Esophagus mucosa (tissue), 1 donor: ENCODE data around the gene CAMKK1. TPM values are rescaled to one million over a fixed set of nuclear protein-coding genes. Genes with fewer than 3 reads are reported as not detected.

Experiments used
- ATAC-seq: fragments of 200-7000 bp; cut with Tn5 transposase; one replicate; pipeline ENCODE4 v1.9.1; 2020
- total RNA-seq: library from RNA; stranded (reverse); gene quantifications from one replicate; pipeline ENCODE4 v1.2.4, GENCODE V29; 2023
- donor health status: DM: yes; HTN: yes; CAD: no.

The CAMKK1 gene
- total RNA-seq, 1 donor from 2014 or later, result 4.2 TPM

DNA sequence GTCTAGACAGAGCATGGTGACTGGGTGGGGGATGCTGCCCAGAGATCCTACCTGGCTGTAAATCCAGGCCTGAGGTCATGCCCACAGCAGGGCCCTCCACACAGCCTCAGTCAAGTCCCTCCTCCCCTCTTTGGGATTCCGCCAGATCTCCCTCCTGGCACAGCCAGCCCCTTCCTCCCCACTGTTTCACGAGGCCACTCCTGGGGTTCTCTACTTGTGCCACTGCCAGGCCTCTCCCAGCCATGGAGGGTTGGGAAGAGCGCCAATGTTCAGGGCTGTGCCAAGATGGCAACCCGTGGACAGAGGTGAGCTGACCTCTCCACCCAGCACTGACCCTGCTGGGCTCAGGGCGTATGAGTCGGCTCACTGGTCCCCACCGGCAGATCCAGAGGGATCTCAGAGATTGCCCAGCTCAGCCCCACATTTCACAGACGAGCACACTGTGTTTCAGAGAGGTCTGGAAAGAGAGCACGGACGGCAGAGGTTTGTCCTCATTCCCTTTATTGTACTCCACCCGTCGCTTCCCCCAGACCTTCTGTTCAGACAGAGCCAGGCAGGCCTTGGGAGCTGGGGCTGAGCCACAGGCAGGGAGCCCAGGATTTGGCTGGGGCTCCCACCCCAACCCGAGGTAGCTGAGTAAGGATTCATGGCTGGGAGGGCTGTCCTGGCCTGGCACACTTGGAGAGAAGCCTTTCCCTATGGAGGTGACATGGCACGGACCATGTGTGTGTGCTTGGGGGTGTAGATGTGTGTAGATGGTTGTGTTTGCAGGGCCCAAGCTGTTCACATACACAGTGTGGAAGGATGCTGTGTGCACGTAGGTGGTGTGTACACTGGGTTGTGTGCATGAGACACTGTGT is 3.5 kb upstream of the CAMKK1 start:
- no peak for ATAC-seq

DNA sequence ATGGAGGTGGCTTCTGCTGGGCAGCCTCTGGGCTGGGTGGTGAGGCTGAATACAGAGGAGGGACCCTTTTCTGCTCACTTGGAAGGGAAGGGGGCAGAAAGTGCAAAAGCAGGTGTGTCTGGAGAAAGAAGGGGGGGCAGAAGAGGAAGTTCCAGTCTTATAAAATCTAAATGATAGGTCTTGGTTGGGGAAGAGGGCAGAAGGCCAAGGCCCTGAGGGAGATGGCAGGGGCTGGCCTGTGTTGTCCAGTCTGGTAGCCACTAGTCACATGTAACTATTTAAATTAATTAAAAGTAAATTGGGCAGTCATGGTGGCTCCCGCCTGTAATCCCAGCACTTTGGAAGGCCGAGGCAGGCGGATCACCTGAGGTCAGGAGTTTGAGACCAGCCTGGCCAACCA is 2.5 kb upstream of the CAMKK1 start:
- ATAC-seq, result no peak

DNA sequence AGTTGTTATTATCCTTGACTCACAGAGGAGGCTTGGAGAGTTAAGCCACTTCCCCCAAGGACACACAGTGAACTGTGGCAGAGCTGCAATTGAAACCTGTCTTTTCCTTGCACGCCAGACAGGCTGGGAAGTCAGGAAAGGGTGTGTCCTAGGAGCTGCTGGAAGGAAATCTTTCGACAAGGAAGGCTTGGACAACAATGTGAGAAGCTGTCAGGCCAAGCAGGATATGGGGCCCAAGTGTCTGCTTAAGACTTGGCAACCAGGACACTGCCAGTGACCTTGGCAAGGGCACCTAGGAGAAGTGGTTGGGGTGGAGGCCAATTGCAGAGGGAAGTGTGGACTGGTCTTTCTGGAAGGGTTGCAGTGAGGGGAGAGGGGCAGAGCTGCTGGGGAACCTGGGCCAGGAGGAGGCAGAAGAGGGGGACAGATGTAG is 2.1 kb upstream of the CAMKK1 start:
- peak; percentile 30 for ATAC-seq

DNA sequence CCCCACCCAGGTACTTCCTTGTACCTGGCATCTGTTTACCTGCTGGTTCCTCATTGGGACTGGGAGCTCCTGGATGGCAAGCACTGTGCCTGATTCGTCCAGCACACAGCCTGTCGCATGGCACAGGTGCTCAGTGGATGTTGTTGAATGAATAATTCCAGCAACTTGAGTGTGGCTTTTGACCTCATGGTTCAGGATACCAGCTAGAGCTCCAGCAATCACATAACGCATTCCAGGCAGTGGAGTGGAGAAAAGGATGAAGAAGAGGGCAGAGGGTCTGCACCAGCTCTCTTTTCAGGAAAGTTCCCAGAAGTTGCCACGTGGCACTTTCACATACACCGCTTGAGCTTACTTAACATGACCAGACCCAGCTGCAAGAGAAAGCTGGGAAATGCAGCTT is 1.3 kb upstream of the CAMKK1 start:
- no peak for ATAC-seq

DNA sequence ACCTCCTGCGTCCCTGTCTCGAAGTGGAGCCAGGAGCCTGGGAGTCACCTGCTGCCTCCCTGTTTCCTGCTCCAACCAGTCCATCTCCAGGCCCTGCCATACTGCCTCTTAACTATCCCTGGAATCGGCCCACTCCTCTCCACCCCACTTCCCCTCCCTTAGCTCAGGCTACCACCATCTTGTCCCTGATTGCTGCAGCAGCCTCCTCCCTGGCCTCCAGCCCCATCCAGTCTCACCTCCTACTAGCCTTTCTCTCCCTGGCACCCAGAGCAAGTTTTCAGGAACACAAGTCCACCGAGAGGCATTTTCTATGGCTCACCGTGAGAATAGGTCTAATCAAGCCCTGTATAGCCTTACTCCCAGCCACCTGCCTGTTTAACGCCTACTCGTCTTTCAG is 865 bp upstream of the CAMKK1 start:
- ATAC-seq, result no peak

DNA sequence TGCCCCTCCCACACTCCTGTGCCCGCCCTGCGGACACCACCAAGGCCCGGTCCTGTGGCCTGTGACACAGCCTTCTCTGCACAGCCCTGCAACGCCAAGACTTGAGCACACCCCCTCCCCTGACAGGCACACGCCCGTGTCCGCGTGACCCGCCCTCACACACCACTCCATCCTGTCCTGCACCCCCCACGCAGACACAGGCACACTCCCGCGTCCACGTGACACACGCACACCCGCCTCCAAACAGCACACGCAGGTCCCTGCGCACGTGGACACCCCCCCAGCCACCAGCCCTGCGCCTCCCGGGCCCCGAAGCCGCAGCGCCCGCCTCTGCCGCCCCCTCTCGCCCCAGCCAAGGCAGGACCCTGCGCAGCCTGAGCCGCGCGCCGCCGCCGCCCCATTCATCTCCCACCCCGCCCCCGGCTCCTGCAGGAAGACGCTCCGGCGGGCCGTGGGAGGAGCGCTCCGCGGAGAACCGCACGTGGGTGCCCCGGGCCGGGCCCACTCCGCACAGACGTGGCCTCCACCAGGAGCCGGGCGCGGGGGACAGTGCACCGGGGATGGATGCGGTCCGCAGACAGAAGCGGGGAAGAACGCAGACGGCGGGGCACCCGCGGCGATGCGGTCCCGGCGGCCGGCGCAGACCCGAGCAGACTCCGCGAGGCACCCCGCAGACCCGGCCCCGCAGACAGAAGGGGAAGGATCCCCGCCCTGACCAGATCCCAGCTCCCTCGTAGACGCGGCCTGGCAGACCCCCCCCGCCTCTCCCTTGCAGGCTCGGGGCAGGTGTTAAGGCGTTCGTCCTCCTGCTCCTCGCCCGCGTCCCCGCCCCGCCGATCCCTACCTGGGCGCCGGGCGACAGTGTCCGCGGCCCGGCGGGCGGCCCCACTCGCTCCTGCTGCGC is 506 bp downstream of the CAMKK1 start:
- ATAC-seq, result peak; percentile 40

DNA sequence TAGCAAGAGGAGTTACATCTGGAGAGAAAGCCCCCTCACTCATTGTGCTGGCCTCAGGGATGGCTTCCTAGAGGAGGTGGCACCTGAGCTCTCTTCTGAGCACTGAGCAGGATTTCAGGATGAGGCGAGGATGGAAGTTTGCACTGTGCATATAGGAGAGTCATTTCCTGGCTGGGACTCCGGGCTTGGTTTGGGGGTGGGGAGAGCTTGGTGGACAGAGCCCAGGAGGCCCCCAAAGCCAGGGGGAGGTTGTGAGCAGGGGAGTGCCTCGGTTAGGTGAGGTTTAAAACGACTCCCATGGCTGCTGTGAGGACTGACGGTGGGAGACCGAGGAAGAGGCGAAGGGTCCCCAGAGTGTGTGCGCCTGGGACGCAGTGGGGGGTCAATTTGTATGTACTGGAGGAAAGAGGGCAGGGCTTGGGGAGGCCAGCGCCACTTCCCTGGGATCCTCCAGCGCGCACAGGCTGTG is 1.2 kb downstream of the CAMKK1 start:
- ATAC-seq, result no peak

DNA sequence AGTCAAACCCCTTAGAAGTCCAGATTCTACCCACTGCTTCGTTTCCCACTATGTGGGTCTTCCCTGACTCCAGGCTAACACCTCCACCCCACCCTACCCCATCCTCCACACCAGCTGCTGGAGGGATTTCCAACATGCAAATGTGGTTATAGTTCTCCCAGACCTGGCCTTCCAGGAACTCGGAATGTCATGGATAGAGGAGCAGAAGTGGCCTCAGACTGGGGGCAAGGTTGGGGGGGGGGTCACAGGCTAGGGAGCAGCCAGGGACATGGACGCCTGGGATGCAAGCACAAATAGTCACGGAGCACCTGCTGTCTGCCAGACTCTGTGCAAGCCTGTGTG is 2.0 kb downstream of the CAMKK1 start:
- ATAC-seq, result no peak

DNA sequence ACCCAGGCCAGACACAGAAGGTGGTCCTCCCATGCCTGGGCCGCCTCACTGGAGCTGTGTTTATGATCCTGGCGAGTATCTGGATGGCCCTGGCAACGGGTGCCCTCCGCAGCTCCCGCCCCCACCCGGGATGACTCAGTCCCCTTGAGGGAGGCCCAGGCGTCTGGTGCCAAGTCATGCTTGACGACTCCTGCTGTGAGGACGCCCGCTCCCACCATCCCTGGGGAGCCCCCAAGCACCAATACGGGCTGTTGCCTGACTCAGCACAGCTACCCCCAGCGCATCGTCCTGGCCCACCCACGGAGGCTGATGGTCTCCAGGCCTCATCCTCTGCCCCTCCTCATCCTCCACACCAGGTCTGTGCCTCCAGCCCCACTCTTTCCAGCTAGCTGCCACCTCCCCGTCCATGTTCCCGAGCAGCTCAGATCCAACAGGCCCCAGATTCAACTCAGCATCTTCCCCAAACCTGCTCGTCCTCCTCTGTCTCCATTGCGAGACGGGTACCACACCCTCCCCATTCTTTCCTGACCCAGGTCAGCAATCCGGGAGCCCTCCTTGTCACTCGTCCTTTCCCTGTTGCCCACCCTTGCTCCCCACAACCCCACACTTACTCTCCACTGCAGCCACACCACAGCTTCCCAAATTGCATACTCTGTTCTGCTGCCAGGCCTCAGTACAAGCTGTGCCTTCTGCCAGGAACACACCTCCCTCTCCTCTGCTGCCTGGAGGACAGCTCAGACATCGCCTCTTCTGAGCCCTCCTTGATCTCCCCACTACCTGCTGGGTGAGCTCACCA is 2.6 kb downstream of the CAMKK1 start:
- peak; percentile 4 for ATAC-seq

DNA sequence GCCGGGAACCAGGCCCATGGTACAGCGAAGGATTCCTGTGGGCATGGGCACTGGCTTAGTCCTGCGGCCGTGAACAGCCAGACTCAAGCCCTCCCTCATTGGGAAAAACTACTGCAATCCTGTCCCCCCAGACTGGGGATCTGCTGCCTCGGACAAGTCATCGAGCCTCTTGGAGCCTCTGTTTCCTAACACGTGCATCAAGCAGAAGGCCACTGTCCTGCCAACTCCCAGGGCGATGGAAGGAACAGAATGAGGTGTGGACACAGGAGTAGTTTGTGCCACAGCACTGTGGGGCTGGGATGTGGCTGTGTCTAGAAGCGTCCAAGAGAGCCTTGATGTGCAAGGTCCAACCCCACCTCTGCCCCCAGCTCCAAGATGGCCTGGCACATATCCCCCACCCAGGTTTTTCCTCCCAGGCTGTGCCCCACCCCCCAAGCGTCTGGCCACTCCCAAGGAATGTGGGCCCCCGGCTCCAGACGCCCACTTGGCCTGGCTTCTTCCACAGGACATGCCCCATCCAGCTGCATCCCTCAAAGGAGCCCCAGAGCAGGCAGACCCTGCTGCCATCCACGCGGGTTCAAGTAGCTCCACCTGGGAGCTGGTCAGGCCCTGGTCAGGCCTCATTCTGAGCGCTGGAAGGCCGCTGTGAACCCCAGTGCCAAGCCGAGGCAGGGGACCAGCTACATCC is 3.4 kb downstream of the CAMKK1 start:
- no peak for ATAC-seq

DNA sequence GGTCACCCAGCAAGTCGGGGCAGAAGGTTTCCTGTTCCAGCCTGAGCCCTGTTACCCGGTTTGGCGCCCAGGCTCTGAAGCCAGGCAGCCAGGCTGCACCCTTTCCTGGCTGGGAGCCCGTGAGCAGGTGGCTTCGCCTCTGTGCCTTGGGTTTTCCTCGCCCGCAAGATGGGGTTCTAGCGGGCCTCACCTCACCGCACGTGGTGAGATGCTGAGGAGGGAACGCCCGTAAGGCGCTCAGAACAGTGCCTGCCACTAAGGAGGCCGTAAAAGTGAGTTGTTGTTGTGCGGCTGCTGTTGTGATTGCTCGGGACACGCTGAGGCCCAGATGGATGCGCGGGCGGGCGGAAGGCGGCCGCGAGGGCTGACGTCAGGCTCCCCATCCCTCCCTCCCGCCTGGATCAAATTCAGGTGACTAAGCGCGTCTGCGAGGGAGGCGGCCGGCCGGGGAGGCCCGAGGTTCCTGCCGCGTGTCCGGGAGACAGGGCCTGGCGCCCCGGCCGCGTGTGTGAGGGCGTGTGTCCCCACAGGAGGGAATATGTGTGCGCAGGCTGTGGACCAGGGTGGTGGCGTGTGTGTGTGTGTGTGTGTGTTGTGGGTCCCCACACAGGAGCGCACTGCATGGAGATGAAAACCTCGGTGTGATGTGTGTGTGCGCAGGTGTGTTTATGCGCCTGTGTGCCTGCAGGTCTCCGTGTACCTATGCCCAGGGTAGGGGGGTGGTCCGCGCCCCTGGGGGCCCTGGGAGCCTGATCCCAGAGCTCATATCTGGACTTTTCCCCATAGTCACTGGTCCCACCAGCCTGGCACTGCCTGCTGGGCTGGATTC is 4.3 kb downstream of the CAMKK1 start:
- ATAC-seq, result peak; percentile 62

DNA sequence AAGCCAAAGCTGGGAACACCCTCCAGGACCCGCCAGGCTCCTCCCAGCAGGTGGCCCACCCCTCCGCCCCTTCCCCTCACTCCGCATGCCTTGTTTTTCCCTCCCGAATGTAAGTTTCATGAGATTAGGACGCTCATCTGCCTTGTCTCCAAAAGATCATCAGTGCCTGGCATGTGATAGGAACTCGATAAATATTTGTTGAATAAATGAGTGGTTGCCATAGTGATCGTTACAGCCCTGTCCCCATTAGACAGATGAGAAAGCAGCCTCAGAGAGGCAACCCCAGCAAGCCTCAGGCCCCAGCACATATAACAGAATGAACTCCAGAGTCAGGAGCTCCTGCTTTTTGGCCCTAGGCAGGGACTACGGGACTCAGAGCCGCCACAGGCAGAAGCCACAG is 5.0 kb downstream of the CAMKK1 start:
- no peak for ATAC-seq

DNA sequence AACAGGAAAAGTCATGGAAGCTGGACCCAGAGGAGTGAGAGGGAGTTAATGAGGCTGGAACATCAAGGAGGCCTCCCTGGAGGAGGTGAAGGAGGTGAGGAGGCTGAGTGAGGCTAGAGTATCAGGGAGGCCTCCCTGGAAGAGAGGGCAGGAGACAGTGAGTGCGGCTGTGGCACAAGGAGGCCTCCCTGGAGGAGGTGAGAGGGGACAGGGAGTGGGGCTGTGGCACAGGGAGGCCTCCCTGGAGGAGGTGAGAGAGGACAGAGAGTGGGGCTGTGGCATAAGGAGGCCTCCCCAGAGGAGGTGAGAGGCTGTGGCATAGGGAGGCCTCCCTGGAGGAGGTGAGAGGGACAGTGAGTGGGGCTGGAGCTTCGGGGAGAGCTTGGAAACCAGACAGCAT is 5.5 kb downstream of the CAMKK1 start:
- no peak for ATAC-seq

DNA sequence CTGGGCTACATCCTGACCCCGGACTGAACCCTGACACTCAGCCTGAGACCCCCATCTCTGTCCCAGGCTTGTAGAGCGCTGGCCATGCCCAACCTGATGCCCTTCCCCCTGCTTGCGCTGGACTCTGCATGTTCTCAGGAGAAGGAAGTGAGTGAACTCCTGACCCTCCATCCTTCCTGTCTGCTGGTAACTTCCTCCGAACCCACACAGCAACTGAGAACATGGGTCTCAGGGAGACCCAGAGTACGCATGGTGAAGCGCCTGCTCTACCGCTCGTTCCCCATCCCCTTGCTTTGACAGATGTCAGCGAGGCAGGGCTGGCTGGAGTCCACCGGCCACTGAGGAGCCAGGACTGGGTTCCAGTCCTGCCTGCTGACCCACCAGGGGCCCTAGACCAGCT is 6.1 kb downstream of the CAMKK1 start:
- no peak for ATAC-seq

DNA sequence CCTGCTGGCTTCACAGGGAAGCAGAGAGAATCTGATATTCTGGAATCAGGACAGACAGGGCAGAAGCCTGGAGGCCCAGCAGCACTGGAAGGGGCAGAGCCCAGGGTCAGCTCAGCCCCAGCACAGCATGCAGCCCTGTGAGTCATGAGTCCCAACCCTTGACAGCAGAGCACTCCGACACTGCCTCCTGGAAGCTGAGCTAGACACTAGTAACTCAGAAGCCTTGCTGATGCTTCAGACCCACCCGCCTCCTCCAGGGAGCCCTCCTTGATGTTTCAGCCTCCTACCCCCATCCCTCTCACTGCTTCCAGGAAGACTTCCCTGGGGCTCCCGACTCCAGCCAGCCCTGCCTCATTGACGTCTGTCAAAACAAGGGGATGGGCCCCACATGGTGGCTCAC is 6.9 kb downstream of the CAMKK1 start:
- ATAC-seq, result no peak

DNA sequence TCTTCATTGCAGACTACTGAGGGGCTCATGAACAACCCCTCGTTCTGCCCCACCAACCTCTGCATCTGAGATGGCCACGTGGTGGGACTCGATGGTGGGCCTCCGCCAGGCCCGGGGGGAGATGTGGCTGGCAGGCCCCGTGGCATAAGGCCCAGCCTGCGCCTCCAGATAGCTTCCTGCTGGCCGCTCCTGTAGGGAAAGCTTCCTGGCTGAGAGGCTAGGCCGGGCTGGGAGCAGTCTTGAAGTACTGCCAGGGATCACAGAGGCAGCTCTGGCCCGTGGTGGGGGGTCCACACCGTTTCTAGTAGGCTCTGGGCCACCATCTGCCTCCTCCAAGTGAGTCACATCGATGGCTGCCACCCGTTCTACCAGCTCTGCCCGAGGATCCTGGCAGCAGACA is 7.6 kb downstream of the CAMKK1 start:
- ATAC-seq, result no peak

DNA sequence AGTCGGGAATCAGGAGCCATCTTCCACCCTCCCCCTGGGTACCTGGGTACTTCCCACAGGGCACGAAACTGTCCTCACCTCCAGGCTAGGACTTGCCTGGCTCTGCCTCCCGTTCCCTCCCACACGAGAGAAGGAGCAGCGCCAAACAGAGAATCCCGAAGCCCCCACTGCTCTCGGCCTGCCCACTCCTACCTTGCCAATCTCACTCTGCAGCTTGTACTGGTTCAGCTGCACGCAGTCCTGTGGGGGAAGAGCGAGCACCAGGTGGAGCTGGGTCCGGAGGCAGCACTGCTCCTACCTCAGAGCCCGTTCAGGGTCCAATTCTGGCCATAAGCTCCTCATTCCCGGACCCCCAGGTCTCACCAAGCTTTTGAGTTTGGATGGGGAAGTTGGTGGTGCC is 8.7 kb downstream of the CAMKK1 start:
- no peak for ATAC-seq

DNA sequence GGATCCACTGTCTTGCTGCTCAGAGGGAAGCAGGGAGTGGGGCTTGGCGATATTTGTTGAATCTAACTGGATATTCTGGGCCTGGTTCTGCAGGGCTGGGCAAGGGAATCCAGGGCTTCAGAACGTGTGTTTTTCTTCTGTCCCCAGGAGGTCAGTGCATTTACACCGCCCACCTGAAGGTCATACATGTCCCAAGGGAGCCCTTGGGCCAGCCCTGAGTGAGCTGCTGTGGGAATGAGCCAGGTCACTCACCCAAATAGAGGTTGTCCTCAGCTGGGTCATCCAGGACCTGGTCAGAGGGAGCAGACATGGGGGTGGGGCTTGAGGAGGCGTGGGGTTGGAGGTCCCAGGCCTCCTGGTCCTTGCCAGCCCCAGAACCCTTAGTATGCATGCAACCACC is 10.6 kb downstream of the CAMKK1 start:
- no peak for ATAC-seq

DNA sequence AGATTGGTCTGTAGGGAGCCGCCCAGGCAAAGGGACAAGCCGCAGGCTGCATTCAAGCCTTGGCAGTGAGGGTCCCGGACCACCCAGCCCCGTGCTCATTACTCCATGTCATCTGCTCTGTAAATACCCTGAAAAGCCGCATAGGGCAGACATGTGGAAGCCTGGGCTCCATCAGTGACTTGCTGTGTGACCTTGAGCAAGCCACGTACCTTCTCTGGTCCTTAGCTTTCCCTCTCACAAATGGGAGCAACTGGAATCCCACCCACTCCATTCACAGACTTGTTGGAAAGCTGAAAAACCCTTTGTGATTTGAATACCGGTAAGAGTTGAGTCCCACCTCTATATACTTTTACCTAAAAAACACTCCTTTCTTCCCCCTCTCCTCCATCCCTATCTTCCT is 11.9 kb downstream of the CAMKK1 start:
- no peak for ATAC-seq

DNA sequence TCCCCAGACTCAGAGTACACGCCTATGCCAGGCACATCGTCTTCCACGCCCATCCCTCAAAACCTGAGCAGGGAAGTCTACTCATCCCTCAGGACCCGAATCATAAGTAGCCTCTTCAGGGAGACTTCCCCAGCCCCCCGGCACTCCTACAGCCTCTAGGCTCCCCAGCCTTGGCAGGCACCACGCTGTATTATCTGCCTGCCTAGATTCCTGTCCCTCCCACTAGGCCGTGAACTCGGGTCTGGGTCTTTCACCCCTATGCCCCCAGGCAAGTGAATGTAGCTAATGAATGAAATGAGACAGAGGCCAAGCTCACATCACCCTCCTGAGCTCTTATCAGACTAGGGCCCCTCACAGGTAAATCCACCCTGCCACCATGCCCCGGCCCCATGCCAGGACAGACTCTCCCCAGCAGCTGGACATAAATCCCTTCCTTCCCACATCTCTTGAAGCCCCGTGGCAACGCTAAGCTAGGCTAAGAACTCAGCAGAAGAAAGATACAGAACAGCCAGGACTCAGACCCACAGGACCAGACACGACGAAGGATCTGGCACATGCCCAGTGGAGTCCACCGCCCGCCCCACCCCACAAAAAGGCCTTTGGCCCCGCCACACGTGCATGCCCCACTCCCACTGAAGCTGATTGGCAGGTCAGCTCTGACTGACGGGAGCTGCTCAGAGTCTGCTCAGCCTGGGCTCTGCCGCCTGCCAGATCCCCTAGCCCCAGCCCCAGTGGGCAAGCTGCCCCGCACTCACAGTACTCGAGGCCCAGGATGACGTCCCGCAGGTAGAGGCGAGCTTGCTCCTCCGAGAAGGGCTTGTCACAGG is 13.0 kb downstream of the CAMKK1 start:
- ATAC-seq, result no peak
